IMR-90 (cell line): ENCODE measurements around the gene FGFBP2.

Experiments
- BHLHE40 ChIP-seq: fragments of 150-350 bp; IDR thresholded peaks from 2 replicates; pipeline ENCODE4 v1.6.1; 2016; ENCODE audit warnings: mild to moderate bottlenecking, low read depth, low read length
- CEBPB ChIP-seq: IDR thresholded peaks from 2 replicates; pipeline ENCODE4 v1.6.1; 2012; ENCODE audit warnings: low read depth, low read length, improper control_type of control experiment
- MXI1 ChIP-seq: IDR thresholded peaks from 2 replicates; pipeline ENCODE4 v1.6.1; 2012; ENCODE audit warnings: low read depth, mild to moderate bottlenecking, low read length, moderate library complexity, borderline replicate concordance
- RCOR1 ChIP-seq: IDR thresholded peaks from 2 replicates; pipeline ENCODE4 v1.6.1; 2012; ENCODE audit warnings: mild to moderate bottlenecking, low read length, improper control_type of control experiment; ENCODE audit not compliant: insufficient replicate concordance
- RFX5 ChIP-seq: IDR thresholded peaks from 2 replicates; pipeline ENCODE4 v1.8.0; 2012; ENCODE audit warnings: low read depth, mild to moderate bottlenecking, low read length, moderate library complexity
- TF ChIP-seq, protein P1 (sequence below): conservative IDR thresholded peaks from 2 replicates; pipeline ENCODE4 v1.5.1; 2012; ENCODE audit warnings: mild to moderate bottlenecking, low read depth, low read length, improper control_type of control experiment

DNA sequence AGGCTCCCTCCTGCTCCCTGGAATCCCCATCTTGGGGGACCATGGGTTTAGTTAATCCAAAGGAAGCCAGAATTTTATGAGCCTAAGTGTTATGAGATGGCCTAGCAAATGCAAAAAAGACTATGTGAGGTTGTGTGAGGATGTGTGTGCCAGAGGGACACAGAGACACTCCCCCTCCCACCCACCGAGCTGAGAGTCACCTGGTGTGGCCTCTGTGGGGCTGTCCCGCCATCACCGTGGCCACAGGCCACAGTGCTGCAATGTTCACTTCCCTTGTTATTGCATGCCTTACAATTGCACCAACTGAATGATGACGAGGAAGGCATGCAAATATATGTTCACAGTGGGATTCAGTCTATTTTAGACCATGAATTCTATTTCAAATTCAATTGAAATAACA, 601 bp upstream of the FGFBP2 start:
- TF ChIP-seq, protein P1, sequence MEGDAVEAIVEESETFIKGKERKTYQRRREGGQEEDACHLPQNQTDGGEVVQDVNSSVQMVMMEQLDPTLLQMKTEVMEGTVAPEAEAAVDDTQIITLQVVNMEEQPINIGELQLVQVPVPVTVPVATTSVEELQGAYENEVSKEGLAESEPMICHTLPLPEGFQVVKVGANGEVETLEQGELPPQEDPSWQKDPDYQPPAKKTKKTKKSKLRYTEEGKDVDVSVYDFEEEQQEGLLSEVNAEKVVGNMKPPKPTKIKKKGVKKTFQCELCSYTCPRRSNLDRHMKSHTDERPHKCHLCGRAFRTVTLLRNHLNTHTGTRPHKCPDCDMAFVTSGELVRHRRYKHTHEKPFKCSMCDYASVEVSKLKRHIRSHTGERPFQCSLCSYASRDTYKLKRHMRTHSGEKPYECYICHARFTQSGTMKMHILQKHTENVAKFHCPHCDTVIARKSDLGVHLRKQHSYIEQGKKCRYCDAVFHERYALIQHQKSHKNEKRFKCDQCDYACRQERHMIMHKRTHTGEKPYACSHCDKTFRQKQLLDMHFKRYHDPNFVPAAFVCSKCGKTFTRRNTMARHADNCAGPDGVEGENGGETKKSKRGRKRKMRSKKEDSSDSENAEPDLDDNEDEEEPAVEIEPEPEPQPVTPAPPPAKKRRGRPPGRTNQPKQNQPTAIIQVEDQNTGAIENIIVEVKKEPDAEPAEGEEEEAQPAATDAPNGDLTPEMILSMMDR: no peak
- no peak for TF ChIP-seq MXI1
- no peak for TF ChIP-seq RCOR1
- TF ChIP-seq RFX5: no peak
- no peak for TF ChIP-seq CEBPB
- TF ChIP-seq BHLHE40: no peak
